ENCODE data around the gene C2CD4A.

- TF ChIP-seq CTCF (IDR thresholded peaks at IDR 0.05) (no peak), POLR2A (IDR thresholded peaks at IDR 0.05) (no peak), POLR2AphosphoS5 (IDR thresholded peaks at IDR 0.05) (no peak)
Observed at GRCh38 chr15:62119874-62120273, 53.1 kb downstream of the C2CD4A start.

Measured in gastroesophageal sphincter (tissue), 3 donors.